Muscle of leg (tissue), 11 donors: Measurements from ENCODE around the gene XYLT2. TPM values are rescaled to one million over a fixed set of nuclear protein-coding genes. Genes with fewer than 3 reads are reported as not detected.
A peak's percentile ranks its signal among the peaks of the same experiment; 100 is the strongest.
"Not testable (repeated sequence)": the region's sequence is repeated elsewhere in the genome, so short reads cannot be mapped to it uniquely, and the experiment has no call there.

Source experiments
- DNase-seq: peaks from one replicate; pipeline ENCODE4 v3.0.0; 2013
- H3K27ac ChIP-seq: one replicate; pipeline ENCODE4 v1.5.1; 2013; ENCODE audit warnings: mild to moderate bottlenecking, low read length, control low read depth
- H3K27me3 ChIP-seq: one replicate; pipeline ENCODE4 v1.6.1; 2013; ENCODE audit warnings: low read length; ENCODE audit not compliant: control insufficient read depth, insufficient read depth
- H3K36me3 ChIP-seq: one replicate; pipeline ENCODE4 v1.6.1; 2013; ENCODE audit warnings: low read length; ENCODE audit not compliant: control insufficient read depth, insufficient read depth
- H3K4me1 ChIP-seq: one replicate; pipeline ENCODE4 v1.6.1; 2013; ENCODE audit warnings: low read length; ENCODE audit not compliant: control insufficient read depth, insufficient read depth
- H3K4me3 ChIP-seq: one replicate; pipeline ENCODE4 v1.5.1; 2013; ENCODE audit warnings: low read length, control low read depth
- H3K9me3 ChIP-seq: replicated peaks from 2 replicates; pipeline ENCODE4 v1.6.1; 2013; ENCODE audit warnings: low read depth, low read length; ENCODE audit not compliant: control insufficient read depth
- WGBS: methylation state at CpG from one replicate; pipeline ENCODE4 v1.1.5; 2013; ENCODE audit warnings: missing lambda C conversion rate; ENCODE audit not compliant: insufficient coverage; 5-methylcytosine and 5-hydroxymethylcytosine counted together
- polyA plus RNA-seq, 8 donors: library from polyadenylated mRNA; unstranded; fragments of 120-200 nt; gene quantifications; one replicate each; pipeline versions ENCODE4 v1.2.1 to v1.2.3, GENCODE V29; 2013; ENCODE audit warnings: inconsistent platforms in 1 of 8, low replicate concordance in 1 of 8; ENCODE audit not compliant: insufficient read length in 8 of 8, insufficient read depth in 1 of 8
- total RNA-seq: library from RNA; stranded (reverse); fragments of 120-200 nt; gene quantifications from one replicate; pipeline ENCODE4 v1.2.4, GENCODE V29; 2013

XYLT2 gene
- total and polyA plus RNA-seq, 9 donors, result 16.7 to 26.7 (median 22.6) TPM

DNA sequence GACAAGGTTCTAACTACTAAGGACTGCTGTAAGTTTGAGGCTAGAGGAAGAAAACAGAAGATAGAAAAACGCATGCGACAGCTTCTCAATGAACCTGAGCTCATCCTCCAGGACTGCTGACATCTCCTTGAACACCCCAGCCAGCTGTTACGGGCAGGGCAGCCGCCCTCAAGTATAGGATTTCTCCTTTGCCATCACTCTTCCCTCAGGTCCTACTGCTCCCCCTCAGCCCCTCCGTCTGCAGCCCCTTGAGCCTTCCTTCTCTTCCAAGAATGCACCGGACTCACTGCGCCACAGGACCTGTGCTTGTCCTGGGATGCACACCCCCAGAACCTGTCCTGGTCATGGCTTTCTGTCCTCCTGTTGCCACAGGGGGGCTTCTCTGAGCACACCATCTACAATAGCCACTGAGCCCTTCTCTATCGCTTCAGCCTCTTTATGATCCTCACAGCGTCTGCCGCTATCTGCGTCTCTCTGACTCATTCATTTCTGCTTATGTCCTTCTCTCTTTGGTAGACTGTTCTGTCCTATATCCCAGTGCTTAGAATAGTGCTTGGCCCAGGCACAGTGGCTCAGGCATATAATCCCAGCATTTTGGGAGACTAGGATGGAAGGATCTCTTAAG lies 15.7 kb upstream of the XYLT2 start:
- no peak for DNase-seq
- H3K27ac ChIP-seq, result peak overlapping the region; percentile 71
- 55% methylated on average over 11 of the region's 11 CpGs for WGBS

DNA sequence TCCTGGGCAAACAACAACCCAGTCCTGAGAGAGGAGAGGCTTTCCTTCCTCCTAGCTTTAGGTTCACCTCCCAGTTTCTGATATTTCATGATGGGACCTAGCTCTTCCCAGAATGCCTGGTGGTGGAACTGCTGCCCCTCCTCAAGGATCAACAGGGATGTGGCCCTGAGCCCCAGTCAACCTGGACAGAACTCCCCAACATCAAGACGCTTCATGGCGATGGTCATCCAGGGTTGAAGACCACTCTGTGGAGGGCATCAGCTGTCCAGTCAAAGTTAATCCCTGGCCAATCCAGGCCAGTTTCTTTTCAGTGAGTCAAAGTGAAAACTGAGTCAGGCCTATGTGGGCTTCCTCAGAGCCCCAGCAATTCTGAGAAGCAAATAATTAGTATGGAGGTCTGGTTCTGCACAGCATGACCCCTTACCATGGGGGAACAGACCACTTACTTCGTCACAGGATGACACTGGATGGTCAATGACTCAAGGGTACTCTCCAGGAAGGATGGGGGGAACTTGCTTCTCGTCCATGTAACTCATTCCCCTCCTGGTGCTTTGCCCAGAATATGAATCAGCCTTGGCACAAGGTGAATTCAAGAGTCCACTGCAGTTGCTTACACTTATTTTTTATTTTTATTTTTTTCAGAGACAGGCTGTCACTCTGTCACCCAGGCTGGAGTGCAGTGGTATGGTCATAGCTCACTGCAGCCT lies 14.7 kb upstream of the XYLT2 start:
- peak overlapping the region; percentile 40 for H3K27ac ChIP-seq
- no peaks in the 10 kb centered on the region for H3K36me3 ChIP-seq
- H3K9me3 ChIP-seq, result no peaks in the 10 kb centered on the region
- no peak overlapping the region for H3K4me3 ChIP-seq
- WGBS, result 100% methylated on average over 2 of the region's 4 CpGs
- peaks cover 2% of the 10 kb centered on the region for H3K27me3 ChIP-seq
- peaks cover 36% of the 10 kb centered on the region for H3K4me1 ChIP-seq
- DNase-seq, result no peak

More for the DNA sequence above, 15.7 kb upstream of the XYLT2 start:
- Histone ChIP-seq H3K36me3 (no peaks in the 10 kb centered on the region), H3K9me3 (no peaks in the 10 kb centered on the region), H3K4me3 (no peak overlapping the region), H3K27me3 (peaks cover 2% of the 10 kb centered on the region), H3K4me1 (peaks cover 36% of the 10 kb centered on the region)

DNA sequence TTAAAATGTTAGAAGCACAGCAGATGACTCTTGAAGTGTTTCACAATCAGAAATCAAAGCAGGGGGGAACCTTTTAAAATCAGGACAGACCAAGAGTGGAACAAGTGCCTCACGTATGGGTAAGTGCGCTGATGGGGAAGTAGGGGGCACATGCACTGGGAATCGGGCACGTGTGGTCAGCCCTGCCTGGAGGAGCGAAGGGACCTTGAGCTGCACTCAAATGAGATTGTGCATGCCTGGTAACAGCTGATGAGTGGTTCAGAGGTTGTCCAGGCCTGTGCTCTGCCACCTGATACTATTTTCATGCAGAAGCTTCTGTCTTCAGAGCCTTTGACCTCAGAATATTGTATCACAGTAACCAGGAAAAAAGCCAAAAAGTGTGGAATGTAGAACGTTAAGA lies 13.7 kb upstream of the XYLT2 start:
- Histone ChIP-seq H3K9me3 (no peaks in the 10 kb centered on the region), H3K4me1 (peaks cover 34% of the 10 kb centered on the region), H3K4me3 (no peak overlapping the region), H3K27ac (no peak overlapping the region), H3K27me3 (peaks cover 2% of the 10 kb centered on the region), H3K36me3 (no peaks in the 10 kb centered on the region)
- WGBS, result 68% methylated on average over 5 of the region's 6 CpGs
- DNase-seq, result no peak

DNA sequence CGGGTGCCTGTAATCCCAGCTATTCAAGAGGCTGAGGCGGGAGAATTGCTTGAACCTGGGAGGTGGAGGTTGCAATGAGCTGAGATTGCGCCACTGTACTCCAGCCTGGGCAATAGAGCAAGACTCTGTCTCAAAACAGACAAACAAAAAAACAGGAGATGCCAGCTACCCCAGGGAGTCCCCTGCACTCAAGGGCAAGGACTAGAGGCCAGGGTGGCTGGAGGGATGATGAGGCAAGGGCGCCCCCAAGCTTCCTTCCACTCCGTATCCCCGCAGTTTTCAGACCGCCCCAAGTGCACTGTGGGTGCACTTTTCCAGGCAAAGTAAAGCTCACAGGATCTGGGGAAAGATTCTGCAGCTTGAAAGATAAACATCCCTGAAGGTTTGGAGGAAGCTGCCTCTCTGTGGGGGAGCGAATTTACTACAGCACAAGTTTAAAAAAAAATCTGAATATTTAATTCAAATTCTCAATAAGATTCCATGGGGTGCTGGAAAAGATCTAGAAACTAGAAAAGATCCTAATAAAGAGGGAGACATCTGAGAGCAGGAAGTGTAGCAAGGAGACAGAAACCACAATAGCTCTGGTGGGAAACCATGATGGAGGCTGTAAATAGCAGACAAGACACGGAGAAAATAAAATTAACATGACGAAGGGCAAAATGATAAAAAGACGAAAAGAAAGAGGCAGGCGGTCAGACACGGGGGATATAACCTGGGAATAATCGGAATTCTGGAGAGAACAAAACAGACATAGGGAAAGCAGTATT lies 12.5 kb upstream of the XYLT2 start:
- H3K4me1 ChIP-seq, result peaks cover 26% of the 10 kb centered on the region
- H3K27me3 ChIP-seq, H3K9me3 ChIP-seq, H3K27ac ChIP-seq, H3K4me3 ChIP-seq, H3K36me3 ChIP-seq, DNase-seq: not testable (repeated sequence)
- WGBS, result no CpG with 5 or more reads among the region's 14 CpGs

DNA sequence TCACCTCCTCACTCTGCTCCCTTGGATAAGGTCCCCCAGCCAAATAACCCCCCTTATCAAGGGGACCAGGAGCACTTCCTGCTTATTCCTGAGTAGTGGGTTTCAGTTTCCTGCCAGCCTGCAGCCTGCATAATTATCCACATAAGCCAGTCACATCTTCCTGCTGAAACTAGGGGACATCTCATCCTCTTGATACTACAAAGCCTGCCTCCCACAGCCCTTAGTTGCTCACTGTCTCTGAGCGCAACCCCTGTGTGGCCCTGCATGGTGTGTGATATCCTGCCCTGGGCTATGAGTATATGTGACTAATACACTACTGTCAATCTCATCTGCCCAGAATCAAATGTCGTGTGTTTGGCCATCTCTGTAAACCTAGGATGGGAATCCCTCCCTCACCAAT lies 8.0 kb upstream of the XYLT2 start:
- Histone ChIP-seq H3K27me3 (peaks cover 2% of the 10 kb centered on the region), H3K27ac (no peak overlapping the region), H3K36me3 (no peaks in the 10 kb centered on the region), H3K4me1 (no peaks in the 10 kb centered on the region), H3K4me3 (no peak overlapping the region), H3K9me3 (peaks cover 6% of the 10 kb centered on the region)
- DNase-seq, result no peak
- no CpG with 5 or more reads among the region's 2 CpGs for WGBS

DNA sequence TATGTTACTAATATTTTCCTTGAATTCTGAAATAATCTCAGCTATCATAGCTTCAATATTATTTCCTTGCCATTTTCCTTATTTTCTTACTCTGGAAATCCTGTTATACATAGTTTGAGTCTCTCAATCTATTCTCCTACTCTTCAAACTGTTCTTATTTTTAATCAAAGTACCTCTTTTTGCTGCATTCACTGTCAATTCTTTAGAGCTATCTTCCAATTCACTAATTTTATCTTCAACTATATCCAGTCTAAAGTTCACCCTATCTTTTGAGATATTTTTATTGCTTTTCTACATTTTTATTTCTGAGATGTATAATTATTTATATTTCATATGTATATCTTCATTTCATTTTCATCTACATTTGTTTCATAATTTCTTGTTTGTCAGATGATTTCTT lies 7.3 kb upstream of the XYLT2 start:
- no peak overlapping the region for H3K27ac ChIP-seq

DNA sequence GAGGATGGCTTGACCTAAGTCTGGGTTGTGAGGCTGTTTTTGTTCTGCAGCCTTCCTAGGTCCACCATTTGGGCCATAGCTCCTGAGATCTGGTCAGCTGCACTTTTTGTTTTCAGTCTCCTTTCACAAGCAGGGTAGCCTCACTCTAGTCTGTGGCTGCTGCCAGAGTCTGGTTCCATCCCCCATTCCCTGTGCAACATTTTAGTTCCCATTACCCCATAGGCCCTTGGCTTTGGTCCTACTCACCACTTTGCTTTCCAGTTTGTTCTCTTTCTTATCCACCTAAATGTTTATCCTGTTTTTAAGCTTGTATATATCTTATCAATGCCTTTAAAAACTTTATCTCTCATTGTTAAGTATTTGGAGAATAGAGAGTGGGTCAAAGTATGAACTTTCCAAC lies 6.5 kb upstream of the XYLT2 start:
- Histone ChIP-seq H3K27me3 (no peaks in the 10 kb centered on the region), H3K27ac (no peak overlapping the region), H3K4me1 (no peaks in the 10 kb centered on the region), H3K9me3 (peaks cover 6% of the 10 kb centered on the region), H3K36me3 (no peaks in the 10 kb centered on the region), H3K4me3 (no peak overlapping the region)
- no peak for DNase-seq

More for the DNA sequence above, 7.3 kb upstream of the XYLT2 start:
- Histone ChIP-seq H3K27me3 (no peaks in the 10 kb centered on the region), H3K36me3 (no peaks in the 10 kb centered on the region), H3K4me3 (no peak overlapping the region), H3K9me3 (peaks cover 6% of the 10 kb centered on the region), H3K4me1 (no peaks in the 10 kb centered on the region)
- no peak for DNase-seq

DNA sequence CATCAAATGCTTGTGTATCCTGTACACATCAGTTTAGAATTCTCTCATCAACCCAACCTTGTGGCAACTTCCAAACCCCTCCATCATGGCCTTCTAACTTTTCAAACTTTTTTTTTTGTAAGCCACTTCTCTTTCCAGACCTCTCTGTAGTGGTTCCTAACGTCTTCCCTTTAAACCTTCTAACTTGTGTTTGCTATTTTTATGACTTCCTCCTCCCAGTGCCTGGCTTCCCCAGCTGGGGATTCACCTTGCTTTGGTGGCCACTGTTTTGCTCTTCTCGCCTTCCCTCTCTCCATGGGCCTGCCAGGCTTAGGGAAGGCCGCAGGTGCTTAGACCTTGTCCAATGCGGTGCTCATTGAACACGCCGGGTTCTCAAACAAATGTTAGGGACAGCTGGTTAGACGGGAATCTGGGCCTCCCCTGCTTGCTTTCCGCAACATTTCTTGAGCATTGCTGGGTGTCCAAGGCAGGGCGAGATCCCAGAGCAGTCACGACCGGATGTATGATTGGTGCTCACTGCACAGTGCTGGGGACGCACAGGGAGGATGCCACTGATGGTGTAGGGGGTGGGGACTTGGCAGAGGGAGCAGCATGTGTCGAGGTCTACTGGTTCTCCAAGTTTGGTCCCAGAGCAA lies 1.1 kb upstream of the XYLT2 start:
- Histone ChIP-seq H3K4me1 (peaks cover 25% of the 10 kb centered on the region), H3K9me3 (no peaks in the 10 kb centered on the region), H3K27ac (no peak overlapping the region), H3K4me3 (no peak overlapping the region), H3K27me3 (no peaks in the 10 kb centered on the region), H3K36me3 (no peaks in the 10 kb centered on the region)
- 55% methylated on average over 11 of the region's 13 CpGs for WGBS
- no peak for DNase-seq

DNA sequence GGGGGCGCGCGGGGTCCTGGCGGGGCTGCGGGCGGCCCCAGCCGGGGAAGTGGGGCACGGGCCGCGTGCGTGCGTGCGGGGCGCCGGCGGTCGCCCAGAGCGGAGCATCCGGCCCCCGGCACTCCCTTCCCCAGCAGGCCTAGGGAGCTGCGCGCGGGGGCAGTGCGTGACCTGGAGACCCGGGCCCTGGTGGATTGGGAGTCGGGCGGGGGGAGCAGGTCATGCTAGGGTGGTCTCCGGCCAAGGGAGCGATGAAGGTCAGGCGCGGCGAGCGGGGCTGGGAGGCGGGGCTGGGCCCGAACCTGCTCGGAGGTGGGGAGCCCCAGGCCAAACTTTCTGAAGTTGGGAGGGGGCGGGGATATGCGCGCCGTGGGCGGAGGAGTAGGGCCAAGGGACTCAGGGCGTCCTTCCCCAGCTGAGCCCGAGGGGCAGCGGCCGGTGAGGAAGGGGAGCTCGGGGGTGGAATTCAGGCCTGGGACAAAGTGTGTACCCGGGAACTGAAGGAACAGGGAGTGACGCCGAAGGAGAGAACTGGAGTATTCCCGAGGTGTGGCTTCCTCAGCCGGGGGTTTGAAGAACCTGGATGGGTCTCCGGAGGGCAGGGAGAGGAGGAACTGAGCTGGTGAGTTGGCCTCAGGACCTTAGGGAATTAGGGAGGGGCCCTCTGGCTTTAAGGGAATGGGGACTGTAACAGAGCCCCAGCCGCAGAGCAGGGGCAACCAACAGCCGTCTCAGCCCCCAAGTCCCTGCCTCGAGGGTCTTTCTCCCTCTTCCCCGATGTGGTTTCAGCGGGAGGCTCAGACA lies 589 bp downstream of the XYLT2 start:
- Histone ChIP-seq H3K4me1 (peaks cover 25% of the 10 kb centered on the region), H3K27me3 (no peaks in the 10 kb centered on the region), H3K4me3 (peak overlapping the region; percentile 70), H3K9me3 (no peaks in the 10 kb centered on the region), H3K36me3 (no peaks in the 10 kb centered on the region), H3K27ac (no peak overlapping the region)
- WGBS, result under 1% methylated on average over 49 of the region's 57 CpGs
- peak; percentile 61 for DNase-seq
